ENCODE measurements around the gene PIK3C2G. TPM values are rescaled to one million over a fixed set of nuclear protein-coding genes. Genes with fewer than 3 reads are reported as not detected.

Gene PIK3C2G
- total RNA-seq, 1 donor from 2014 or later: not detected

GRCh38 chr12:18629445-18629844, 368.1 kb downstream of the PIK3C2G start:
- H3K27me3 ChIP-seq: no peaks in the 10 kb centered on the region
- no peak for TF ChIP-seq CTCF (IDR thresholded peaks at IDR 0.05)
- H3K36me3 ChIP-seq: no peaks in the 10 kb centered on the region
- no peak for DNase-seq (ENCODE audit: low spot score in 2 of 2)
- H3K4me3 ChIP-seq: no peak overlapping the region
- H3K4me1 ChIP-seq: no peaks in the 10 kb centered on the region
- intact Hi-C loops (cut with DNase I): no loop called here
- peaks cover 0 to 6% of the 10 kb centered on the region in 2 donors for H3K9me3 ChIP-seq
- H3K27ac ChIP-seq: no peak overlapping the region

GRCh38 chr12:18629916-18630315, 368.6 kb downstream of the PIK3C2G start:
- Histone ChIP-seq H3K4me3 (no peak overlapping the region), H3K4me1 (no peaks in the 10 kb centered on the region), H3K9me3 (peaks cover 0 to 6% of the 10 kb centered on the region in 2 donors), H3K27ac (no peak overlapping the region), H3K27me3 (no peaks in the 10 kb centered on the region), H3K36me3 (no peaks in the 10 kb centered on the region)
- TF ChIP-seq CTCF (IDR thresholded peaks at IDR 0.05): no peak
- intact Hi-C loops (cut with DNase I): no loop called here
- DNase-seq (ENCODE audit: low spot score in 2 of 2): no peak

GRCh38 chr12:18631339-18631738, 370.0 kb downstream of the PIK3C2G start:
- no peak overlapping the region for H3K27ac ChIP-seq
- no peaks in the 10 kb centered on the region for H3K4me1 ChIP-seq
- H3K36me3 ChIP-seq: no peaks in the 10 kb centered on the region
- DNase-seq (ENCODE audit: low spot score in 2 of 2): no peak
- no peaks in the 10 kb centered on the region for H3K27me3 ChIP-seq
- H3K4me3 ChIP-seq: no peak overlapping the region
- H3K9me3 ChIP-seq: peaks cover 0 to 6% of the 10 kb centered on the region in 2 donors
- intact Hi-C loops (cut with DNase I): no loop called here
- no peak for TF ChIP-seq CTCF (IDR thresholded peaks at IDR 0.05)

- intact Hi-C loops (cut with DNase I): no loop called here
- Histone ChIP-seq H3K9me3 (no peaks in the 10 kb centered on the region), H3K27me3 (no peaks in the 10 kb centered on the region), H3K4me1 (no peaks in the 10 kb centered on the region), H3K4me3 (no peak overlapping the region), H3K36me3 (no peaks in the 10 kb centered on the region), H3K27ac (no peak overlapping the region)
- no peak for TF ChIP-seq CTCF (IDR thresholded peaks at IDR 0.05)
- no peak for DNase-seq (ENCODE audit: low spot score in 2 of 2)
Observed at GRCh38 chr12:18632848-18633247, 371.5 kb downstream of the PIK3C2G start.

- H3K36me3 ChIP-seq: no peaks in the 10 kb centered on the region
- no peaks in the 10 kb centered on the region for H3K4me1 ChIP-seq
- intact Hi-C loops (cut with DNase I): no loop called here
- no peaks in the 10 kb centered on the region for H3K27me3 ChIP-seq
- H3K27ac ChIP-seq: no peak overlapping the region
- no peaks in the 10 kb centered on the region for H3K9me3 ChIP-seq
- no peak for DNase-seq (ENCODE audit: low spot score in 2 of 2)
- H3K4me3 ChIP-seq: no peak overlapping the region
- no peak for TF ChIP-seq CTCF (IDR thresholded peaks at IDR 0.05)
Observed at GRCh38 chr12:18634382-18634781, 373.1 kb downstream of the PIK3C2G start.

GRCh38 chr12:18640321-18640955, 379.1 kb downstream of the PIK3C2G start:
- Histone ChIP-seq H3K4me3 (no peak overlapping the region), H3K27ac (no peak overlapping the region), H3K27me3 (no peaks in the 10 kb centered on the region), H3K36me3 (no peaks in the 10 kb centered on the region), H3K9me3 (no peaks in the 10 kb centered on the region), H3K4me1 (no peaks in the 10 kb centered on the region)
- intact Hi-C loops (cut with DNase I): no loop called here
- no peak for TF ChIP-seq CTCF (IDR thresholded peaks at IDR 0.05)
- DNase-seq (ENCODE audit: low spot score in 2 of 2): no peak
